MM.1S (cell line): Measurements from ENCODE around the gene BMX.

ENCODE experiments used
- DNase-seq: peaks from one replicate; pipeline ENCODE4 v3.0.0-alpha.2; 2015
- H2AFZ ChIP-seq: fragments of 300-600 bp; sonication (generic); 2 replicates; pipeline ENCODE4 v1.6.0; 2016; ENCODE audit warnings: antibody characterized with exemption, low read length
- H3F3A ChIP-seq: fragments of 300-600 bp; sonication (generic); 2 replicates; pipeline ENCODE4 v1.6.1; 2016; ENCODE audit warnings: mild to moderate bottlenecking, antibody characterized with exemption, low read length, moderate library complexity, mixed read lengths; ENCODE audit not compliant: insufficient read depth
- H3K27ac ChIP-seq: fragments of 300-600 bp; sonication (generic); 2 replicates; pipeline ENCODE4 v1.5.1; 2016; ENCODE audit warnings: mild to moderate bottlenecking, low read length
- H3K27me3 ChIP-seq: fragments of 300-600 bp; sonication (generic); replicated peaks from 2 replicates; pipeline ENCODE4 v1.6.0; 2016; ENCODE audit warnings: low read length; ENCODE audit not compliant: insufficient read depth
- H3K36me3 ChIP-seq: fragments of 300-600 bp; sonication (generic); replicated peaks from 2 replicates; pipeline ENCODE4 v1.6.1; 2016; ENCODE audit warnings: mild to moderate bottlenecking, low read length, mixed read lengths; ENCODE audit not compliant: insufficient read depth
- H3K4me1 ChIP-seq: fragments of 300-600 bp; sonication (generic); 2 replicates; pipeline ENCODE4 v1.6.1; 2016; ENCODE audit warnings: low read length, mixed read lengths
- H3K4me2 ChIP-seq: fragments of 300-600 bp; sonication (generic); 2 replicates; pipeline ENCODE4 v1.6.0; 2016; ENCODE audit warnings: low read depth, low read length
- H3K4me3 ChIP-seq: fragments of 300-600 bp; sonication (generic); 2 replicates; pipeline ENCODE4 v1.5.1; 2016; ENCODE audit warnings: low read length, mixed read lengths
- H3K79me2 ChIP-seq: fragments of 300-600 bp; sonication (generic); 2 replicates; pipeline ENCODE4 v1.6.1; 2016; ENCODE audit warnings: mixed run types, low read length, mixed read lengths
- H3K9ac ChIP-seq: fragments of 300-600 bp; sonication (generic); 2 replicates; pipeline ENCODE4 v1.6.1; 2016; ENCODE audit warnings: low read length, mixed read lengths
- H3K9me2 ChIP-seq: fragments of 300-600 bp; sonication (generic); replicated peaks from 2 replicates; pipeline ENCODE4 v1.6.1; 2016; ENCODE audit warnings: mild to moderate bottlenecking, low read length, mixed read lengths; ENCODE audit not compliant: insufficient read depth
- H3K9me3 ChIP-seq: fragments of 300-600 bp; sonication (generic); replicated peaks from 2 replicates; pipeline ENCODE4 v1.6.1; 2016; ENCODE audit warnings: mild to moderate bottlenecking, low read length, mixed read lengths; ENCODE audit not compliant: insufficient read depth
- H4K20me1 ChIP-seq: fragments of 300-600 bp; sonication (generic); 2 replicates; pipeline ENCODE4 v1.6.1; 2016; ENCODE audit warnings: mild to moderate bottlenecking, low read length, moderate library complexity, mixed read lengths; ENCODE audit not compliant: insufficient read depth
- EZH2 ChIP-seq: fragments of 300-600 bp; sonication (generic); optimal IDR thresholded peaks from 2 replicates; pipeline ENCODE3; 2017; ENCODE audit warnings: low read depth, mild to moderate bottlenecking, antibody characterized with exemption, low read length, mixed read lengths
- EZH2phosphoT487 ChIP-seq: fragments of 300-600 bp; sonication (generic); IDR thresholded peaks from 2 replicates; pipeline ENCODE4 v1.6.1; 2018; ENCODE audit warnings: antibody characterized with exemption, low read length
- TF ChIP-seq, protein P1 (sequence below): fragments of 300-600 bp; sonication (generic); IDR thresholded peaks from 2 replicates; pipeline ENCODE4 v1.5.1; 2016; ENCODE audit warnings: antibody characterized with exemption, low read length, mixed read lengths

Gene BMX

GRCh38 chrX:15564981-15565579 is 64.5 kb downstream of the BMX start:
- Histone ChIP-seq H3K79me2 (no peaks in the 10 kb centered on the region), H3F3A (no peaks in the 10 kb centered on the region), H3K9me3 (no peaks in the 10 kb centered on the region), H3K36me3 (no peaks in the 10 kb centered on the region), H3K9me2 (no peaks in the 10 kb centered on the region), H3K27ac (no peak overlapping the region), H3K4me2 (no peak overlapping the region), H3K4me1 (no peaks in the 10 kb centered on the region), H2AFZ (no peak overlapping the region), H4K20me1 (no peaks in the 10 kb centered on the region), H3K27me3 (no peaks in the 10 kb centered on the region), H3K4me3 (no peak overlapping the region), H3K9ac (no peak overlapping the region)
- DNase-seq: peak; percentile 21
- no peak for TF ChIP-seq EZH2phosphoT487
- TF ChIP-seq, protein P1, sequence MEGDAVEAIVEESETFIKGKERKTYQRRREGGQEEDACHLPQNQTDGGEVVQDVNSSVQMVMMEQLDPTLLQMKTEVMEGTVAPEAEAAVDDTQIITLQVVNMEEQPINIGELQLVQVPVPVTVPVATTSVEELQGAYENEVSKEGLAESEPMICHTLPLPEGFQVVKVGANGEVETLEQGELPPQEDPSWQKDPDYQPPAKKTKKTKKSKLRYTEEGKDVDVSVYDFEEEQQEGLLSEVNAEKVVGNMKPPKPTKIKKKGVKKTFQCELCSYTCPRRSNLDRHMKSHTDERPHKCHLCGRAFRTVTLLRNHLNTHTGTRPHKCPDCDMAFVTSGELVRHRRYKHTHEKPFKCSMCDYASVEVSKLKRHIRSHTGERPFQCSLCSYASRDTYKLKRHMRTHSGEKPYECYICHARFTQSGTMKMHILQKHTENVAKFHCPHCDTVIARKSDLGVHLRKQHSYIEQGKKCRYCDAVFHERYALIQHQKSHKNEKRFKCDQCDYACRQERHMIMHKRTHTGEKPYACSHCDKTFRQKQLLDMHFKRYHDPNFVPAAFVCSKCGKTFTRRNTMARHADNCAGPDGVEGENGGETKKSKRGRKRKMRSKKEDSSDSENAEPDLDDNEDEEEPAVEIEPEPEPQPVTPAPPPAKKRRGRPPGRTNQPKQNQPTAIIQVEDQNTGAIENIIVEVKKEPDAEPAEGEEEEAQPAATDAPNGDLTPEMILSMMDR: peak; percentile 52
- TF ChIP-seq EZH2: no peak

DNA sequence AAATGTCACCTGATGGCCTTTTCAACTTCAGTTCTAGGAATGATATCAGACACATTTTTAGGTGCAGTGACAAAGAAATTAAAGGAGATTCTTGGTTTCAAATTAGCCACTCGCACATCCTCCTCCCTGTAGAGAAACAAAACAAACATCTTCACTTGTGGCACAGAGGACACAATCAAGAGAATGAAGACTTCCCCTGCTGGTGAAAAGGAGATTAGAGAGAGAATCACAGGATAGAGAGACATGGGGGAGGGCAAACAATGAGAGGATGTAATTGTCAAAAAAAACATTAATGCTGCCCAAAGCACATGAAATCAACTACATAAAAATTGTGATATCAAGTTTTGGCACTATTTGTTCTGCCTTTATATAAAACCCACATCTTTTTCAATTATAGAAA is 65.6 kb downstream of the BMX start:
- Histone ChIP-seq H3K27ac (no peak overlapping the region), H4K20me1 (no peaks in the 10 kb centered on the region), H3K9ac (no peak overlapping the region), H3K4me3 (no peak overlapping the region), H3K79me2 (no peaks in the 10 kb centered on the region), H3K9me2 (no peaks in the 10 kb centered on the region), H2AFZ (no peak overlapping the region), H3F3A (no peaks in the 10 kb centered on the region), H3K27me3 (no peaks in the 10 kb centered on the region), H3K4me2 (no peak overlapping the region), H3K9me3 (no peaks in the 10 kb centered on the region), H3K4me1 (no peaks in the 10 kb centered on the region), H3K36me3 (no peaks in the 10 kb centered on the region)
- TF ChIP-seq, protein P1: peak; percentile 25
- TF ChIP-seq EZH2phosphoT487: no peak
- DNase-seq: no peak

DNA sequence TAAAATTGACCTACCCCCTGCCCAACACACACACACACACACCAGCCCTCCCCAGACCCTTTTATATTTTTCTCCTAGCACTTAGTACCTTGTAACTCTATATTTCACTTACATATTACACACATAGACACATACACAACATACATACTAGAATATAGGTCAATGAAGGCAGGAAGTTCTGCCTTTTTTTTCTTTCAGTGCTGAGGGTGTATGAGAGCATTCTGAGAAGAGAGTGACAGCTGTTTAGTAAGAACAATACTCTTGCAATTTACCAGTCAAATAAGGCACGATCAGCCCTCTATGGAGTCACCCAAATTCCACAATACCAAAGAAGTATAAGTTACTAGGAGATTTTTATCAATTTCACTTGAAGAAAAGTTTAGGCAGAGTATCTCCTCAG is 66.7 kb downstream of the BMX start:
- no peak overlapping the region for H2AFZ ChIP-seq
- no peaks in the 10 kb centered on the region for H3K4me1 ChIP-seq
- no peaks in the 10 kb centered on the region for H3K79me2 ChIP-seq
- H3K27ac ChIP-seq: no peak overlapping the region
- TF ChIP-seq EZH2phosphoT487: no peak
- no peak for TF ChIP-seq EZH2
- TF ChIP-seq, protein P1: no peak
- H3K36me3 ChIP-seq: no peaks in the 10 kb centered on the region
- H4K20me1 ChIP-seq: no peaks in the 10 kb centered on the region
- H3F3A ChIP-seq: no peaks in the 10 kb centered on the region
- H3K9me3 ChIP-seq: no peaks in the 10 kb centered on the region
- H3K4me2 ChIP-seq: no peak overlapping the region
- H3K9ac ChIP-seq: no peak overlapping the region
- no peaks in the 10 kb centered on the region for H3K27me3 ChIP-seq
- no peaks in the 10 kb centered on the region for H3K9me2 ChIP-seq
- DNase-seq: no peak
- no peak overlapping the region for H3K4me3 ChIP-seq
